ENCODE measurements around the gene TRAPPC11. TPM values are rescaled to one million over a fixed set of nuclear protein-coding genes. Genes with fewer than 3 reads are reported as not detected.
A peak's percentile ranks its signal among the peaks of the same experiment; 100 is the strongest.

Gene TRAPPC11
- total RNA-seq, 1 donor from 2014 or later: 40.8 TPM

DNA sequence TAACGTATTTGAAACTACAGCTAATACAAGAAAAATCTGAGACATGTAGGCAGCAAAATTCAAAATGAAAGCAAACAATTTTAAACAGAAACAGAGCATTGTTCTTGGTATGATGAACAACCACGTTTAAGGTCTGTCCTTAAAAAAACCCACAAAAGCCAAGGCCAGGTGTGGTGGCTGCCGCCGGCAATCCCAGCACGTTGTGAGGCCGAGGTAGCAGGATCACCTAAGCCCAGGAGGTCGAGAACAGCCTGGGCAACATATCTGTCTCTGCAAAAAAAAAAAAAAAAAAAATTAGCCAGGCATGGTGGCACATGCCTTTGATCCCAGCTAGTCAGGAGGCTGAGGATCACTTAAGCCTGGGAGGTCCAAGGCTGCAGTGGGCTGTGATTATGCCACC, 13.8 kb upstream of the TRAPPC11 start:
- no peak for DNase-seq (ENCODE audit: low read depth)
- Histone ChIP-seq H3K4me3 (ENCODE audit: low read depth, low read length) (no peak overlapping the region), H3K36me3 (ENCODE audit: control insufficient read depth, insufficient read depth, low read length) (peaks cover 7% of the 10 kb centered on the region), H3K27me3 (ENCODE audit: control insufficient read depth, insufficient read depth, low read length) (no peaks in the 10 kb centered on the region)
- FAIRE-seq: no peak
- TF ChIP-seq, protein P1, sequence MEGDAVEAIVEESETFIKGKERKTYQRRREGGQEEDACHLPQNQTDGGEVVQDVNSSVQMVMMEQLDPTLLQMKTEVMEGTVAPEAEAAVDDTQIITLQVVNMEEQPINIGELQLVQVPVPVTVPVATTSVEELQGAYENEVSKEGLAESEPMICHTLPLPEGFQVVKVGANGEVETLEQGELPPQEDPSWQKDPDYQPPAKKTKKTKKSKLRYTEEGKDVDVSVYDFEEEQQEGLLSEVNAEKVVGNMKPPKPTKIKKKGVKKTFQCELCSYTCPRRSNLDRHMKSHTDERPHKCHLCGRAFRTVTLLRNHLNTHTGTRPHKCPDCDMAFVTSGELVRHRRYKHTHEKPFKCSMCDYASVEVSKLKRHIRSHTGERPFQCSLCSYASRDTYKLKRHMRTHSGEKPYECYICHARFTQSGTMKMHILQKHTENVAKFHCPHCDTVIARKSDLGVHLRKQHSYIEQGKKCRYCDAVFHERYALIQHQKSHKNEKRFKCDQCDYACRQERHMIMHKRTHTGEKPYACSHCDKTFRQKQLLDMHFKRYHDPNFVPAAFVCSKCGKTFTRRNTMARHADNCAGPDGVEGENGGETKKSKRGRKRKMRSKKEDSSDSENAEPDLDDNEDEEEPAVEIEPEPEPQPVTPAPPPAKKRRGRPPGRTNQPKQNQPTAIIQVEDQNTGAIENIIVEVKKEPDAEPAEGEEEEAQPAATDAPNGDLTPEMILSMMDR (IDR thresholded peaks at IDR 0.05; ENCODE audit: insufficient read depth, low read length, severe bottlenecking): no peak

DNA sequence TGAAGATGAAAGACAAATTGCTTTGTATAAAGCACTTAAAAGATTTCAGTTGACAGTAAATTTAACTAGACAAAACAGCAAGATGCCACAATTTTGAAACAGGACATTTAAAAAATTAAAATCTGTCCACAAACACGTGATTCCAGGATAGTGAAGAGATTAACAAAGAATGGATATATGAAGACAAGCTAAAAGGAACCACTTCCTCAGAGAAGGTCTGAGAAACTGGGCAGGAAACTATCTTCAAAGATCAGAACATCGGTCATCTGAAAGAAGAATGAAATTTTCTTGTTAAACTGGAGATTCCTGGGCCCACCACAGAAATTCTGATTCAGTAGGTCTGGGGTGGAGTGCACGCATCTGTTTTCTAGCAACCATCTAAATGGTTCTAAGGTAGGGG, 1.5 kb upstream of the TRAPPC11 start:
- no peak for FAIRE-seq
- DNase-seq (ENCODE audit: low read depth): no peak
- Histone ChIP-seq H3K36me3 (ENCODE audit: control insufficient read depth, insufficient read depth, low read length) (no peaks in the 10 kb centered on the region), H3K27me3 (ENCODE audit: control insufficient read depth, insufficient read depth, low read length) (no peaks in the 10 kb centered on the region), H3K4me3 (ENCODE audit: low read depth, low read length) (no peak overlapping the region)
- TF ChIP-seq, protein P1 (IDR thresholded peaks at IDR 0.05; ENCODE audit: insufficient read depth, low read length, severe bottlenecking): no peak

DNA sequence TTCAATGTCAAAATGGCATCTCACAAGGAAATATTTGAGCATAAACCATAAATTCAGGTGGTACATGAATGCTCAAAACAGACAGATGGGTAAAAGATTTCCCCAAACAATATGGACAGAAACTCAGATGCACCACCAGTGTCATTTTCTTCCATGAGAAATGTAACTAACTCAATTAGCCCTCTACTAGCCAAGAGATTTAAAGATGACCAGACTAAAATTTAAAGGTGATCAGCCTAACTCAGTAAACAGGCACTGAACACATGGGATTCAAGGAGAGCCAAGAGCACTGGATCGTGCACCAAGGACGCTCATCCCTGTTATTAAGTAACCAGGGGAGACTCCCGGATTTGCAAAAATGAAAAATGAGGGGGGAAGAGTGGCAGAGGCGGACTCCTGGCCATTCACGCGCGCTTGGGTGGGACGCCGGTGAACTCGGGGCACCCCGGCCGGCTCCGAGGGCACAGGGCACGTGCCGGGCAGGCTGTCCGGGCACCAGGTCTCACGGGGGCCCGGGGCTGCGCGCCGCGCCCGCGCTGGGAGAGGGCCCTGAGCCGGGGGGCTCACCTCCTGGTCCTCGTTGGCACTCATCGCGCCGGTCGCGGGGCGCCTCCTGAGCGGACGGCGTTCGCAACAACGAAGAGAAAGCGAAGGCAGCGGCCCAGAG, 598 bp upstream of the TRAPPC11 start:
- TF ChIP-seq, protein P1 (IDR thresholded peaks at IDR 0.05; ENCODE audit: insufficient read depth, low read length, severe bottlenecking): no peak
- DNase-seq (ENCODE audit: low read depth) (peak; percentile 13), FAIRE-seq (no peak)
- no peaks in the 10 kb centered on the region for H3K27me3 ChIP-seq (ENCODE audit: control insufficient read depth, insufficient read depth, low read length)
- H3K4me3 ChIP-seq (ENCODE audit: low read depth, low read length): peak overlapping the region; percentile 56
- H3K36me3 ChIP-seq (ENCODE audit: control insufficient read depth, insufficient read depth, low read length): no peaks in the 10 kb centered on the region

DNA sequence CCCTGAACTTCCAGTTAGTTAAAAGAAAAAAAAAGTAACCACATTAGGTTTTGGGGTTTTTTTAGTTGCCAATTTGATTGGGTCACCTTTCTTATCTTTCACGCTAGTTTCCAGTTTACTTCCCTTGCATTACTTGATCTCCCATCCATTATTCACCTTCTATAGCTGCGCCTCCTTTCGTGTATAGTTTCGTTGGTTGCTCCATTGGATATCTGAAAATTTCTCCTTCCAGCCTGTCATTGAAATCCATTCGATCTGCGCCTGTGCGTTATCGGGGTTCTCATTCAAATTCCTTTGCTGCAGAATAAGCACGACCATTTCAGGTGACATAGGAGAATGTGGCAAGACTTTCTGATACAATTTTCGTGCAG, 764 bp downstream of the TRAPPC11 start:
- TF ChIP-seq, protein P1 (IDR thresholded peaks at IDR 0.05; ENCODE audit: insufficient read depth, low read length, severe bottlenecking): no peak
- peak; percentile 17 for DNase-seq (ENCODE audit: low read depth)
- H3K4me3 ChIP-seq (ENCODE audit: low read depth, low read length): peak overlapping the region; percentile 56
- H3K36me3 ChIP-seq (ENCODE audit: control insufficient read depth, insufficient read depth, low read length): peaks cover 2% of the 10 kb centered on the region
- H3K27me3 ChIP-seq (ENCODE audit: control insufficient read depth, insufficient read depth, low read length): no peaks in the 10 kb centered on the region
- FAIRE-seq: no peak

DNA sequence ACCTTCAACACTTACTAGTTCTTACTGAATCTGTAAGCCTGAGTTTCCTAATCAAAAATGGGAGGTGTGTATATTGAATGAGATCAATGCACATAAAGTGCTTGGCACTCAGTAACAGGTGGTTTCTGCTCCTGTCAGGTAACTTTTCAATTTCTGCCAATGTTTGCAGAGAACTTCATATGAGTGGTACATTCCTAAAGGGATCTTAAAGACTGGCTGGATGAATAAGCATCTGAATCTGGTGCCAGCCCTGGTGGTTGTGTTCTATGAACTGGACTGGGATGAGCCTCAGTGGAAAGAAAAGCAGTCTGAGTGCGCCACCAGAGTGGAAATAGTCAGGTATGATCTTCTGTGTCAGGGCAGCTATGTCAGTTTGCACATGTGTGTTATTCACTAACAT, 7.0 kb downstream of the TRAPPC11 start:
- Histone ChIP-seq H3K4me3 (ENCODE audit: low read depth, low read length) (no peak overlapping the region), H3K36me3 (ENCODE audit: control insufficient read depth, insufficient read depth, low read length) (peaks cover 15% of the 10 kb centered on the region), H3K27me3 (ENCODE audit: control insufficient read depth, insufficient read depth, low read length) (no peaks in the 10 kb centered on the region)
- FAIRE-seq: no peak
- no peak for DNase-seq (ENCODE audit: low read depth)
- TF ChIP-seq, protein P1 (IDR thresholded peaks at IDR 0.05; ENCODE audit: insufficient read depth, low read length, severe bottlenecking): no peak

DNA sequence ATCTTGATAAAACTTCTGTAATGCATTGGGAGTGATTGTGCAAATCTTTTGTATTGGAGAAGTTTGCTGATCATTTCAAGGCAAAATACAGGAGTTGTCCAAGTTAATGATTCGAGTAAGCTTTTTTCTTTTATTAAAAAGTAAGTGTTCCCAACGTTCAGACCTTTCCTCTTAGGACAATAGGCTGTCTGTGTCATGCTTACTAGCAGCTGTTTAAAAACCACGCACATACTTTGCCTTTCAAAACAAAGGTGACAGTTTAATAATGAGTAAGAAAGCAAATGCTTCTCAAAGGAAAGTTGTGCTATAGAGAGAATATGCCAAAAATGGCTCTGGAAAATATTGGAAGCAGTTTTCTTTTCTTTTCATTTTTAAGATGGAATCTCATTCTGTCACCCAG, 11.2 kb downstream of the TRAPPC11 start:
- Histone ChIP-seq H3K4me3 (ENCODE audit: low read depth, low read length) (no peak overlapping the region), H3K27me3 (ENCODE audit: control insufficient read depth, insufficient read depth, low read length) (no peaks in the 10 kb centered on the region), H3K36me3 (ENCODE audit: control insufficient read depth, insufficient read depth, low read length) (peaks cover 13% of the 10 kb centered on the region)
- FAIRE-seq (no peak), DNase-seq (ENCODE audit: low read depth) (no peak)
- TF ChIP-seq, protein P1 (IDR thresholded peaks at IDR 0.05; ENCODE audit: insufficient read depth, low read length, severe bottlenecking): no peak
